DOHH2 (cell line): ENCODE results near the gene MMP2.

Experiments
- H3F3A ChIP-seq: fragments of 200-600 bp; sonication (generic), shearing (Covaris generic); 2 replicates; pipeline ENCODE4 v1.6.0; 2016; ENCODE audit warnings: antibody characterized with exemption, mild to moderate bottlenecking; ENCODE audit not compliant: control insufficient read depth, insufficient read depth
- H3K27ac ChIP-seq: fragments of 200-600 bp; sonication (generic); 2 replicates; pipeline ENCODE4 v1.5.1; 2014; ENCODE audit warnings: low read depth, mild to moderate bottlenecking, low read length, moderate library complexity
- H3K27me3 ChIP-seq: fragments of 200-600 bp; sonication (generic); 2 replicates; pipeline ENCODE4 v1.6.1; 2014; ENCODE audit warnings: mild to moderate bottlenecking, low read length, mixed read lengths; ENCODE audit not compliant: control insufficient read depth
- H3K36me3 ChIP-seq: fragments of 200-600 bp; sonication (generic); 2 replicates; pipeline ENCODE4 v1.6.1; 2014; ENCODE audit warnings: mild to moderate bottlenecking, low read length, moderate library complexity, mixed read lengths; ENCODE audit not compliant: control insufficient read depth
- H3K4me1 ChIP-seq: fragments of 200-600 bp; sonication (generic); 2 replicates; pipeline ENCODE4 v1.6.1; 2014; ENCODE audit warnings: mild to moderate bottlenecking, low read length, mixed read lengths; ENCODE audit not compliant: control insufficient read depth
- H3K4me2 ChIP-seq: fragments of 200-600 bp; sonication (generic); 2 replicates; pipeline ENCODE4 v1.6.0; 2014; ENCODE audit warnings: mild to moderate bottlenecking, low read length, moderate library complexity
- H3K4me3 ChIP-seq: fragments of 200-600 bp; sonication (generic); 2 replicates; pipeline ENCODE4 v1.5.1; 2014; ENCODE audit warnings: mild to moderate bottlenecking, low read length, mixed read lengths
- H3K79me2 ChIP-seq: fragments of 200-600 bp; sonication (generic); 2 replicates; pipeline ENCODE4 v1.6.1; 2014; ENCODE audit warnings: mild to moderate bottlenecking, low read length, mixed read lengths; ENCODE audit not compliant: control insufficient read depth
- H3K9me2 ChIP-seq: fragments of 200-600 bp; sonication (generic); replicated peaks from 2 replicates; pipeline ENCODE4 v1.6.1; 2014; ENCODE audit warnings: mild to moderate bottlenecking, low read length, mixed read lengths; ENCODE audit not compliant: control insufficient read depth
- H3K9me3 ChIP-seq: fragments of 200-600 bp; sonication (generic); 2 replicates; pipeline ENCODE4 v1.6.1; 2014; ENCODE audit warnings: antibody characterized with exemption, low read length, mixed read lengths; ENCODE audit not compliant: control insufficient read depth, insufficient read depth
- H4K20me1 ChIP-seq: fragments of 200-600 bp; sonication (generic); 2 replicates; pipeline ENCODE4 v1.6.0; 2014; ENCODE audit warnings: low read depth, mild to moderate bottlenecking, antibody characterized with exemption, low read length, moderate library complexity; ENCODE audit not compliant: control insufficient read depth, insufficient read depth
- CTCF ChIP-seq: fragments of 200-600 bp; sonication (generic); IDR thresholded peaks from one replicate; pipeline ENCODE4 v1.5.1; 2014; ENCODE audit warnings: antibody characterized with exemption, mild to moderate bottlenecking, low read depth, low read length; ENCODE audit not compliant: poor library complexity, severe bottlenecking
- EZH2phosphoT487 ChIP-seq: fragments of 200-600 bp; sonication (generic); IDR thresholded peaks from 2 replicates; pipeline ENCODE4 v1.6.1; 2017; ENCODE audit warnings: borderline replicate concordance, mild to moderate bottlenecking, antibody characterized with exemption, low read length, moderate library complexity, mixed read lengths

MMP2 gene

DNA sequence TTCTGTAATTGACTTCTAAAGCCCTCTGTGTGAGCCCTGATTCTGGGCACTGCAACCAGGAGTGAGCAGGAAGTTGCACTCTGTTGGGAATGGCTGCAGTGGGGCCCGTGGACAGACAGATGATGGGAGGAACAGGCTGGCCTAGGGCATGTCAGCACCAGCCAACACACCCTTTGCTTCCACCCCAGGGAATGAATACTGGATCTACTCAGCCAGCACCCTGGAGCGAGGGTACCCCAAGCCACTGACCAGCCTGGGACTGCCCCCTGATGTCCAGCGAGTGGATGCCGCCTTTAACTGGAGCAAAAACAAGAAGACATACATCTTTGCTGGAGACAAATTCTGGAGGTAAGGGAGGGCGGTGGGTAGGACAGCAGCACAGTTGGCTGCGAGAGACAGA is 19.1 kb downstream of the MMP2 start:
- no peak for TF ChIP-seq EZH2phosphoT487
- TF ChIP-seq CTCF = no peak
- no peaks in the 10 kb centered on the region for H3K9me2 ChIP-seq
- H3K27me3 ChIP-seq = 0 out of 2 replicates have a peak, but pooled peaks cover 2% of the 10 kb centered on the region
- no peak overlapping the region for H3K4me3 ChIP-seq
- H4K20me1 ChIP-seq = no peaks in the 10 kb centered on the region
- no peaks in the 10 kb centered on the region for H3K4me1 ChIP-seq
- no peaks in the 10 kb centered on the region for H3K79me2 ChIP-seq
- H3K27ac ChIP-seq = no peak overlapping the region
- H3K36me3 ChIP-seq = no peaks in the 10 kb centered on the region
- H3K4me2 ChIP-seq = no peak overlapping the region
- no peaks in the 10 kb centered on the region for H3K9me3 ChIP-seq
- no peaks in the 10 kb centered on the region for H3F3A ChIP-seq

- H3K4me3 ChIP-seq = no peak overlapping the region
- H3K36me3 ChIP-seq = no peaks in the 10 kb centered on the region
- TF ChIP-seq EZH2phosphoT487 = no peak
- no peak for TF ChIP-seq CTCF
- H4K20me1 ChIP-seq = no peaks in the 10 kb centered on the region
- no peaks in the 10 kb centered on the region for H3K79me2 ChIP-seq
- H3K4me2 ChIP-seq = no peak overlapping the region
- no peak overlapping the region for H3K27ac ChIP-seq
- H3K27me3 ChIP-seq = 0 out of 2 replicates have a peak, but pooled peaks cover 2% of the 10 kb centered on the region
- H3K9me2 ChIP-seq = no peaks in the 10 kb centered on the region
- no peaks in the 10 kb centered on the region for H3K9me3 ChIP-seq
- H3K4me1 ChIP-seq = no peaks in the 10 kb centered on the region
- no peaks in the 10 kb centered on the region for H3F3A ChIP-seq
Observed at GRCh38 chr16:55499281-55499680, 20.3 kb downstream of the MMP2 start.

GRCh38 chr16:55499951-55500529 is 21.0 kb downstream of the MMP2 start:
- Histone ChIP-seq H3K4me2 (no peak overlapping the region), H3K4me1 (no peaks in the 10 kb centered on the region), H3K27ac (no peak overlapping the region)

More at GRCh38 chr16:55499951-55500529, 21.0 kb downstream of the MMP2 start:
- TF ChIP-seq EZH2phosphoT487 (no peak), CTCF (no peak)
- Histone ChIP-seq H3K79me2 (no peaks in the 10 kb centered on the region), H3F3A (no peaks in the 10 kb centered on the region), H3K9me2 (no peaks in the 10 kb centered on the region), H3K27me3 (0 out of 2 replicates have a peak, but pooled peaks cover 2% of the 10 kb centered on the region), H4K20me1 (no peaks in the 10 kb centered on the region), H3K9me3 (no peaks in the 10 kb centered on the region), H3K36me3 (no peaks in the 10 kb centered on the region), H3K4me3 (no peak overlapping the region)
